Raji (cell line): Measurements from ENCODE around the gene HS6ST3.

Source experiments
- POLR2A ChIP-seq: IDR thresholded peaks from 2 replicates; pipeline ENCODE4 v1.6.1; 2011; ENCODE audit warnings: low read depth, low read length, control low read depth; ENCODE audit not compliant: insufficient read depth

The HS6ST3 gene

GRCh38 chr13:96342852-96343465 lies 253.1 kb downstream of the HS6ST3 start:
- no peak for TF ChIP-seq POLR2A

- TF ChIP-seq POLR2A: no peak
Observed at GRCh38 chr13:96346921-96347320, 257.0 kb downstream of the HS6ST3 start.

- no peak for TF ChIP-seq POLR2A
Observed at GRCh38 chr13:96373597-96373996, 283.7 kb downstream of the HS6ST3 start.

GRCh38 chr13:96377835-96378234 lies 287.9 kb downstream of the HS6ST3 start:
- TF ChIP-seq POLR2A: no peak

- no peak for TF ChIP-seq POLR2A
Observed at GRCh38 chr13:96379967-96380366, 290.1 kb downstream of the HS6ST3 start.

- TF ChIP-seq POLR2A: no peak
Observed at GRCh38 chr13:96381681-96382080, 291.8 kb downstream of the HS6ST3 start.

GRCh38 chr13:96388598-96388997 lies 298.7 kb downstream of the HS6ST3 start:
- TF ChIP-seq POLR2A: no peak

GRCh38 chr13:96391606-96392005 lies 301.7 kb downstream of the HS6ST3 start:
- no peak for TF ChIP-seq POLR2A

- no peak for TF ChIP-seq POLR2A
Observed at GRCh38 chr13:96397807-96398206, 307.9 kb downstream of the HS6ST3 start.

- TF ChIP-seq POLR2A: no peak
Observed at GRCh38 chr13:96398486-96398885, 308.6 kb downstream of the HS6ST3 start.

GRCh38 chr13:96403241-96403640 lies 313.3 kb downstream of the HS6ST3 start:
- no peak for TF ChIP-seq POLR2A

- TF ChIP-seq POLR2A: no peak
Observed at GRCh38 chr13:96403651-96404050, 313.7 kb downstream of the HS6ST3 start.

GRCh38 chr13:96415831-96416385 lies 326.0 kb downstream of the HS6ST3 start:
- TF ChIP-seq POLR2A: no peak

GRCh38 chr13:96417939-96418685 lies 328.2 kb downstream of the HS6ST3 start:
- TF ChIP-seq POLR2A: no peak

- no peak for TF ChIP-seq POLR2A
Observed at GRCh38 chr13:96421314-96421713, 331.4 kb downstream of the HS6ST3 start.

- no peak for TF ChIP-seq POLR2A
Observed at GRCh38 chr13:96422002-96422401, 332.1 kb downstream of the HS6ST3 start.
